Thyroid gland (tissue), 4 donors: Measurements from ENCODE around the gene WBP1L. TPM values are rescaled to one million over a fixed set of nuclear protein-coding genes. Genes with fewer than 3 reads are reported as not detected.

Experiments
- DNase-seq, 2 donors: peaks; one replicate each; pipeline ENCODE4 v3.0.0-alpha.2; 2019
- H3K27ac ChIP-seq, 3 donors: fragments of 200-600 bp; sonication (generic); 1 replicate in 2 of 3; 2 replicates in 1 of 3; pipeline ENCODE4 v1.5.1; 2016 to 2019; ENCODE audit warnings: mild to moderate bottlenecking in 1 of 3, moderate library complexity in 1 of 3
- H3K27me3 ChIP-seq: fragments of 200-600 bp; sonication (generic); one replicate; pipeline ENCODE4 v1.5.1; 2019
- H3K36me3 ChIP-seq, 2 donors: fragments of 200-600 bp; sonication (generic); one replicate each; pipeline ENCODE4 v1.5.1; 2016 to 2019
- H3K4me1 ChIP-seq, 2 donors: fragments of 200-600 bp; sonication (generic); one replicate each; pipeline ENCODE4 v1.5.1; 2017 to 2019
- H3K4me3 ChIP-seq, 3 donors: fragments of 200-600 bp; sonication (generic); replicated peaks in 1 of 3; 1 replicate in 2 of 3; 2 replicates in 1 of 3; pipeline ENCODE4 v1.5.1; 2016; ENCODE audit warnings: mild to moderate bottlenecking in 1 of 3
- H3K9me3 ChIP-seq: fragments of 200-600 bp; sonication (generic); one replicate; pipeline ENCODE4 v1.5.1; 2017
- CTCF ChIP-seq, 6 experiments: fragments of 200-600 bp in 3 of 6; fragments of 450-650 bp in 3 of 6; sonication (generic) in 3 of 6; IDR thresholded peaks; one replicate each; pipeline ENCODE4 v1.5.1; 2016 to 2019; ENCODE audit warnings: antibody characterized with exemption in 6 of 6, mild to moderate bottlenecking in 2 of 6, inconsistent platforms in 1 of 6, moderate library complexity in 1 of 6
- POLR2A ChIP-seq, 2 donors: fragments of 450-650 bp; IDR thresholded peaks; one replicate each; pipeline ENCODE4 v1.6.1; 2017; ENCODE audit warnings: antibody characterized with exemption in 2 of 2, mild to moderate bottlenecking in 2 of 2, moderate library complexity in 1 of 2
- WGBS, 2 donors: methylation state at CpG; one replicate each; pipeline ENCODE4 v1.1.5; 2017; 5-methylcytosine and 5-hydroxymethylcytosine counted together
- intact Hi-C: fragments of 100-400 bp; cut with DNase I; formaldehyde crosslinking; loops from one replicate; pipeline ENCODE4 v1.15.1; 2023
- total RNA-seq, 4 donors: library from RNA; depleted of rRNA; stranded (reverse); fragments of >200 nt; gene quantifications; one replicate each; pipeline ENCODE4 v1.2.3, GENCODE V29; 2016

Gene WBP1L
- total RNA-seq, 4 donors from 2014 or later = 194 to 384 (median 314) TPM

DNA sequence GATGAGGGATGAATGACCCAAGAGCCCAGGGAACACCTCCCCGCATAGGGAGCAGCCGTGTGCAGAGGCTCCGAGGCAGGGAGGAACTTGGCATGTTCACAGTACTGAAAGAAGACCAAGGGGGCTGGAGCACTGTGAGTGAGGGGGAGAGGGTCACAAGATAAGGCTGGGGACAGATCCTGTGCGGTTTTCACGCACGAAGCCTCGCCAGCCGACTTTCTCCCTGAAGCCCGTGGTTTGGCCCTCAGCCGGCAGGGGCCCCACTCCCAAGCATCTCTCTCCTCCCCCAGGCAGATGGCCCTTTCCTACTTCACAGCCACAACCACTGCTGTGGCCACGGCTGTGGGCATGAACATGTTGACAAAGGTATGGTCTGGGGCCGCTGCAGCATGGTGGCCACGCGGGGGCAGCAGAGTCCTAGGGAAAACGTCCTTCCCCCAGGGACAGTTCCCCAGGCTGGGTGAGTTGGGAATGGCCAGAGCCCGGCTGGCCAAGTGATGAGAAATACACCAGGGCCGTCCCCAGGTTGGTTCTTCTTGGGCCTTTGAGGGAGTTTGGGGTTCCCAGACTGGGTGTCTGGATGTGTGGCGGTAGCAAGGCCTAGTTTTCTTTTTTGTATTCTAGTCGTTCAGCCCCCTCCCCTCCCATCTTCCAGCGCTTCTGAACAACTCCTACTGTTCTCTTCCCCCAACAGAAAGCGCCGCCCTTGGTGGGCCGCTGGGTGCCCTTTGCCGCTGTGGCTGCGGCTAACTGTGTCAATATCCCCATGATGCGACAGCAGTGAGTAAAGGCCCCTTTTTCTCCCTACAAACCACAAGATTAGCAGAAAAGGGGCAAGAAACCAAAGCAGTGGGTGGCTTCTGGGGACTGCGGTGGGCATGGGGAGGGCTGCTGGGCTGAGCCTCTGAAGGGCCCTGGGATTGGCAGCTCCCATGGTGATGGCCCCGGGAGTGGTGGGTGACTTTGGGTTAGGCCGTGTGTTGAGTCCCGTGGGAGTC lies 14.4 kb upstream of the WBP1L start:
- no peaks in the 10 kb centered on the region for H3K9me3 ChIP-seq
- peaks cover 18 to 32% of the 10 kb centered on the region in 2 donors for H3K4me1 ChIP-seq
- 53 to 62% methylated on average over 28 to 30 of the region's 30 CpGs for WGBS, 2 donors
- peak; percentile 90 to 91 for DNase-seq
- no peaks in the 10 kb centered on the region for H3K27me3 ChIP-seq
- no peak overlapping the region for H3K4me3 ChIP-seq
- intact Hi-C loops = loop anchor here (5.0 kb wide), 3 partner anchors 108 to 338 kb away; partner anchors contain the start of gene CYP17A1
- TF ChIP-seq CTCF (IDR thresholded peaks at IDR 0.05) (peak; percentile 77 to 94 (median 90)), POLR2A (IDR thresholded peaks at IDR 0.05) (no peak)
- H3K36me3 ChIP-seq = no peaks in the 10 kb centered on the region
- H3K27ac ChIP-seq = peak overlapping the region in 1 of 3 donors; percentile 79

- 56 to 58% methylated on average over 5 of the region's 5 CpGs for WGBS, 2 donors
- no peak for TF ChIP-seq POLR2A (IDR thresholded peaks at IDR 0.05)
- TF ChIP-seq CTCF (IDR thresholded peaks at IDR 0.05) = no peak
- peak; percentile 40 to 52 for DNase-seq
- intact Hi-C loops = no loop called here
- Histone ChIP-seq H3K27ac (peak overlapping the region; percentile 67 to 79 (median 72)), H3K4me1 (peaks cover 18 to 32% of the 10 kb centered on the region in 2 donors), H3K9me3 (no peaks in the 10 kb centered on the region), H3K36me3 (no peaks in the 10 kb centered on the region), H3K27me3 (no peaks in the 10 kb centered on the region), H3K4me3 (no peak overlapping the region)
These were observed 12.4 kb upstream of the WBP1L start for GRCh38 chr10:102731222-102731800.

DNA sequence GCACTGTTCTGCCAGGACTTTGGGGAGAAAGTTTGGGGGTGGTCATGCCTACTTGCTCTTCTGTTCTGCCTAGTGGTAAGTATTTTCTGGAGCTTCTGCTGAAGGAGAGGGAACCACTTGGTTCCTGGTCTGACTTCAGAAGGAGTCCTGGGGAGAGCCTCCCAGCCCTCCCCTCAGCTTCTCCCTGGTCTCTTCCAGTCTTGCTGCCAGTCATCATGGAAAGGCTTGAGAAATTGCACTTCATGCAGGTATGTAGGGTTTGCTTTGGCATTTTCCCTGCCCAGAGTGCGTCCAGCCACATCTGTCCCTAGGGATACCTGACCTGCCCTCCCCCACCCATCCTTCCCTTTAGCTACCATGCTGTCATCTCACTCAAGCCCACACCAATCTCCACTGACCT lies 11.1 kb upstream of the WBP1L start:
- WGBS, 2 donors = 9 to 11% methylated on average over 1 of the region's 1 CpG
- peak; percentile 85 to 89 for DNase-seq
- H3K4me3 ChIP-seq = no peak overlapping the region
- no peaks in the 10 kb centered on the region for H3K36me3 ChIP-seq
- peaks cover 18 to 32% of the 10 kb centered on the region in 2 donors for H3K4me1 ChIP-seq
- peak overlapping the region in 2 of 3 donors; percentile 67 to 79 for H3K27ac ChIP-seq
- no peaks in the 10 kb centered on the region for H3K9me3 ChIP-seq
- no peaks in the 10 kb centered on the region for H3K27me3 ChIP-seq
- intact Hi-C loops = no loop called here
- no peak for TF ChIP-seq POLR2A (IDR thresholded peaks at IDR 0.05)
- TF ChIP-seq CTCF (IDR thresholded peaks at IDR 0.05) = peak in 1 of 6 experiments; percentile 30

DNA sequence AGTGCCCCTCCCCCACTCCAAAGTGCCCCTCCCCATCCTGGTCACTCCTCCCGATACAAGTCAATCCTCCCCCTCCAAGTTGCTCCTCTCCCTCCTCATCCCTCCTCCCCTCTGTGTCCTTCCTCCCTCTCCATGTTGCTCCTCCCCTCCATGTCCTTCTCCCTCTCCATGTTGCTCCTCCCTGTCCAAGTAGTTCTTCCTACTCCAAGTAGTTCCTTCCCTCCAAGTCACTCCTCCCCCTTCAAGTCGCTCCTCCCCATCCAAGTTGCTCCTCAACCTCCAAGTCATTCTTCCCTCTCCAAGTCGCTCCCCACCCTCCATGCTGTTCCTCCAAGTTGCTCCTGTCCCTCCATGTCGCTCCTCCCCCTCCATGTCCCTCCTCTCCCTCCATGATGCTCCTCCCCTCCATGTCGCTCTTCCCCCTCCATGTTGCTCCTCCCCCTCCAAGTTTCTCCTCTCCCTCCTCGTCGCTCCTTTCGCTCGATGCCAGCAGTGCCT lies 8.6 kb upstream of the WBP1L start:
- Histone ChIP-seq H3K27ac (no peak overlapping the region), H3K4me3 (no peak overlapping the region)

More for the DNA sequence above, 8.6 kb upstream of the WBP1L start:
- intact Hi-C loops = no loop called here
- Histone ChIP-seq H3K27me3 (no peaks in the 10 kb centered on the region), H3K4me1 (peaks cover 31 to 44% of the 10 kb centered on the region in 2 donors), H3K36me3 (no peaks in the 10 kb centered on the region), H3K9me3 (no peaks in the 10 kb centered on the region)
- no peak for DNase-seq
- WGBS, 2 donors = 74 to 80% methylated on average over 9 of the region's 9 CpGs
- no peak for TF ChIP-seq POLR2A (IDR thresholded peaks at IDR 0.05)
- no peak for TF ChIP-seq CTCF (IDR thresholded peaks at IDR 0.05)
